ENCODE measurements around the gene ZNF691.
"Not testable (repeated sequence)": the region's sequence is repeated elsewhere in the genome, so short reads cannot be mapped to it uniquely, and the experiment has no call there.

Gene ZNF691

GRCh38 chr1:42866549-42866948, 20.1 kb downstream of the ZNF691 start:
- Histone ChIP-seq H3K36me3 (replicated peaks) (no peaks in the 10 kb centered on the region), H3K27ac (no peak overlapping the region), H3K4me3 (ENCODE audit: low read depth, low read length) (no peak overlapping the region), H3K27me3 (replicated peaks) (no peaks in the 10 kb centered on the region)
- no peak for TF ChIP-seq CTCF (IDR thresholded peaks at IDR 0.05; ENCODE audit: low read depth, low read length, missing control alignments)
- in situ Hi-C loops (cut with HindIII; ENCODE audit: low pct_ligation_motif_present, low sequenced_read_pairs) = no loop called here
- DNase-seq = no peak

- DNase-seq; H3K27ac ChIP-seq; H3K27me3 ChIP-seq (replicated peaks); in situ Hi-C loops (cut with HindIII; ENCODE audit: low pct_ligation_motif_present, low sequenced_read_pairs); H3K4me3 ChIP-seq (ENCODE audit: low read depth, low read length); H3K36me3 ChIP-seq (replicated peaks): not testable (repeated sequence)
Measured at GRCh38 chr1:42868466-42868865, 22.1 kb downstream of the ZNF691 start.

GRCh38 chr1:42869254-42869653, 22.8 kb downstream of the ZNF691 start:
- H3K27me3 ChIP-seq (replicated peaks); H3K27ac ChIP-seq; in situ Hi-C loops (cut with HindIII; ENCODE audit: low pct_ligation_motif_present, low sequenced_read_pairs); H3K4me3 ChIP-seq (ENCODE audit: low read depth, low read length); DNase-seq; H3K36me3 ChIP-seq (replicated peaks): not testable (repeated sequence)

GRCh38 chr1:42869751-42870150, 23.3 kb downstream of the ZNF691 start:
- H3K4me3 ChIP-seq (ENCODE audit: low read depth, low read length); DNase-seq; H3K27me3 ChIP-seq (replicated peaks); H3K27ac ChIP-seq; H3K36me3 ChIP-seq (replicated peaks); in situ Hi-C loops (cut with HindIII; ENCODE audit: low pct_ligation_motif_present, low sequenced_read_pairs): not testable (repeated sequence)

GRCh38 chr1:42873108-42873507, 26.7 kb downstream of the ZNF691 start:
- in situ Hi-C loops (cut with HindIII; ENCODE audit: low pct_ligation_motif_present, low sequenced_read_pairs); DNase-seq; H3K4me3 ChIP-seq (ENCODE audit: low read depth, low read length); H3K27ac ChIP-seq; H3K36me3 ChIP-seq (replicated peaks); H3K27me3 ChIP-seq (replicated peaks): not testable (repeated sequence)

GRCh38 chr1:42873670-42874069, 27.3 kb downstream of the ZNF691 start:
- DNase-seq = no peak
- Histone ChIP-seq H3K4me3 (ENCODE audit: low read depth, low read length) (no peak overlapping the region), H3K27me3 (replicated peaks) (peaks cover 4% of the 10 kb centered on the region), H3K36me3 (replicated peaks) (no peaks in the 10 kb centered on the region), H3K27ac (no peak overlapping the region)
- TF ChIP-seq CTCF (IDR thresholded peaks at IDR 0.05; ENCODE audit: low read depth, low read length, missing control alignments) = no peak
- in situ Hi-C loops (cut with HindIII; ENCODE audit: low pct_ligation_motif_present, low sequenced_read_pairs) = no loop called here

- in situ Hi-C loops (cut with HindIII; ENCODE audit: low pct_ligation_motif_present, low sequenced_read_pairs) = no loop called here
- Histone ChIP-seq H3K36me3 (replicated peaks) (no peaks in the 10 kb centered on the region), H3K27ac (no peak overlapping the region), H3K4me3 (ENCODE audit: low read depth, low read length) (no peak overlapping the region), H3K27me3 (replicated peaks) (peaks cover 4% of the 10 kb centered on the region)
- TF ChIP-seq CTCF (IDR thresholded peaks at IDR 0.05; ENCODE audit: low read depth, low read length, missing control alignments) = no peak
- no peak for DNase-seq
Measured at GRCh38 chr1:42876009-42876408, 29.6 kb downstream of the ZNF691 start.

- H3K27me3 ChIP-seq (replicated peaks) = peaks cover 4% of the 10 kb centered on the region
- no peak overlapping the region for H3K27ac ChIP-seq
- H3K4me3 ChIP-seq (ENCODE audit: low read depth, low read length) = no peak overlapping the region
- no peaks in the 10 kb centered on the region for H3K36me3 ChIP-seq (replicated peaks)
- no peak for DNase-seq
- in situ Hi-C loops (cut with HindIII; ENCODE audit: low pct_ligation_motif_present, low sequenced_read_pairs) = no loop called here
- TF ChIP-seq CTCF (IDR thresholded peaks at IDR 0.05; ENCODE audit: low read depth, low read length, missing control alignments) = no peak
Measured at GRCh38 chr1:42877380-42877779, 31.0 kb downstream of the ZNF691 start.

Measured in brain microvascular endothelial cell (primary cell).